Activated naive CD4-positive, alpha-beta T cell treated with anti-CD3 and anti-CD28 coated beads, Interleukin-2, amount 10 ng/mL, durations not matched to agents 5 hours and 36 hours (primary cell): ENCODE results near the gene OOSP4B. TPM values are rescaled to one million over a fixed set of nuclear protein-coding genes. Genes with fewer than 3 reads are reported as not detected.

Experiments
- total RNA-seq, 2 experiments: library from RNA; stranded (reverse); gene quantifications; one replicate each; pipeline ENCODE4 v1.2.3, GENCODE V29; 2021

The OOSP4B gene
- not detected for total RNA-seq

DNA sequence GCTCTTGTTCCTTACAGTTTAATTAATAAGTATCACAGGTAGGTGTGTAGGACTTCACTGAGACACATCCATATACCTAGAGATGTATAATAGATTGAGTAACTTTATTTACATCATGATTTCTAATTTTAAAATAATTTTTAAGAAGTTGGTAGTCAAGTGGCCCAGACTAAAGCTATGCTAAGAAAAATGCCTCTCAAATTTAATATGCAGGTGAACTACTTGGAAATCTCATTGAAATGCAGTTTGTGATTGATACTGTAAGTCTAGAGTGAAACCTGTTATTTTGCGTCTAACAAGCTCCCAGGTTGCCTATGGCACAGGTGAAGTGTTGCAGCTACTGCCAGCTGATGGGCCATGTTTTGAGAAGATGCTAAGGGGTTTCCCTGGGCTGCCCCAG, at the start of gene OOSP4B:
Gene OOSP4B (plus strand): TSS at position 301 of the 400 bp plus-strand sequence.

DNA sequence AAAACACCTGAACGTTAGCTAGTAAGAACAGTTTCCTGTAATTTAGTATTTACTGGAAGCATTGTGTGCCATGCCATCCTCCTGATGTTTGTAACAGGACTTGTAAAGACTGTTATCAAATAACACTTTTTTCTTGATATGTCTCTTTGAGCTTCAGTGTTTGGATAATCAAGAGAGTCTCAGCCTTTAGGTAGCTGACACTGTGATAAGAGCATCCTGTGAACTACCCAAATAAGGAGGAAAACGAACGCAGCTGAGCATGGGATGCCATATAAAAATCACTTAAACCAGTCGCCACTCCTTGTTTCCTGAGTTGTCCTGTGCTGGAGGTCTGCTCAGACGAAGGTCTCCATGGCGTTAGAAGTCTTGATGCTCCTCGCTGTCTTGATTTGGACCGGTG, 23.1 kb downstream of the OOSP4B start, which contains the start of gene OOSP2:
Gene OOSP2 (plus strand): TSS at position 301 of the 400 bp plus-strand sequence. CDS start 51 bp downstream, at position 352.

DNA sequence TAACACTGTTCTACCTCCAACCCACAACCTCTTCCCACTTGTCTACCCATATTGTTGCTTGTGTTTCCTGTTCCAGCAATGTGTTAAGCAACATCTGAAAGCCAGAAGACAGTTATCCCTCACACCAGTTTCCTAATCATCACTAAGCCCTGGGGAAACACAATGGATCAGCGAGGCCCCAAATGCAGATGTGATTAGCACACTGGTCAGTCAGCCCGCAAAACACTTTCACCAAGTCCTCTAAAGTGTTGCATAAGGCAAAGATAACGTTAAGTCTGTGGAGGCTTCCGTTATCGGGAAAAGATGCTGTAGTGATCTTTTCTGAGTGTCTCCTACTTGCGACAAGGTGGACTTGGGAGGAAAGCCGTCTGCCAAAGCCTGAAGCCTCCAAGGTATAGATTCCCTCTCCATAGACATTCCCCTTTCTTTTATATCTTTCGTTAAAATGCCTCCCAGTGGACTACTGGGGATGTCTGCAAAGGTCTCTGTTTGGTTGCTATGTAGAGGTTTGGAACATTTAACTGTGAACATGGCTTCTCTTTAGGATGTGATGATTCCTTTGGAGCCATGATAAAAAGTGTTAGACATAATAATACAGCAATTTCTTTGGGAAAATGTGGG, 39.5 kb downstream of the OOSP4B start, which contains the start of gene MS4A3:
Gene MS4A3 (plus strand): TSS at position 317 of the 621 bp plus-strand sequence. CDS start 4,496 bp downstream, outside the sequence.

Other genes with a start within 250 kb of the OOSP4B start
- 10 to 100 TPM; 60.9 to 65.9 TPM for gene MRPL16, start 206.4 kb upstream of the OOSP4B start, total RNA-seq
- not detected for gene CBLIF, start 171.7 kb upstream of the OOSP4B start, total RNA-seq
- not detected for gene TCN1, start 150.7 kb upstream of the OOSP4B start, total RNA-seq
- not detected for gene OOSP3, start 138.4 kb upstream of the OOSP4B start, total RNA-seq
- not detected for gene OOSP1, start 78.7 kb upstream of the OOSP4B start, total RNA-seq
- not detected for gene OOSP4A, start 53.1 kb upstream of the OOSP4B start, total RNA-seq
- not detected for gene OOSP2, start 23.2 kb downstream of the OOSP4B start, total RNA-seq
- gene MS4A3, start 39.5 kb downstream of the OOSP4B start, total RNA-seq = not detected
- not detected for gene MS4A2, start 71.5 kb downstream of the OOSP4B start, total RNA-seq
- gene MS4A6A, start 165.9 kb downstream of the OOSP4B start, total RNA-seq = not detected
- not detected for gene MS4A4E, start 226.0 kb downstream of the OOSP4B start, total RNA-seq